ENCODE measurements around the gene SAMD9L.

DNA sequence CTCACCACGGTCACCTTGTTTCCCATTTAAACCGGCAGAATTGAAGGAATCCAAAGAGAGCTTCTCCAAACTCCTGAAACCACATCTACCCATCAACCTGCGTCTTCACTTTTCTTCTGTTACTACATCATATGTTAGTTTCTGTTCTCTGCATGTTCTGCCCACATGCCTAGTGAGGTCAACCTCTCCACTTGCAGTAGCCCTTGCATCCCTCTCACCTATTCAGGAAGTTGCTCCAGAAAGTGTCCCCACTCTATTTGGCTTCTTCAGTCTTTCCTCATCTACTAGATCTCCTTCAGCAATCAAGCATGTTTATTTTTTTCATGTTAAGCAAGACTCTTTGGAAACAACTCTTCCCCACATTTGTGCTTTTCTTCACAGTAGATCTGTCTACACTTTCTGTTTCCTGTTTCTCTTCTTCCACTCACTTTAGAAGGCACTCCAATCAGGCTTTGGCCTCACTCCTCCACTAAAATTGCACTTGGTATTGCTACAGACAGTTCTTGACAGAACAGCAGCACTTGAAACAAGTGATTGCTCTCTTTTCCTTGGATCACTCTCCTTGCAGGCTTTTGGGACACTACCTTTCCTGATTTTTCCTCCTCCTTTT is 7.5 kb downstream of the SAMD9L start:
- TF ChIP-seq CTCF (IDR thresholded peaks at IDR 0.05), result no peak
- no peak for TF ChIP-seq POLR2AphosphoS5 (IDR thresholded peaks at IDR 0.05)
- TF ChIP-seq POLR2A (IDR thresholded peaks at IDR 0.05), result no peak
- TF ChIP-seq EP300 (IDR thresholded peaks at IDR 0.05), result no peak
